GM18511 (cell line): ENCODE results near the gene GALNT2.

Experiments
- ATAC-seq: cut with Tn5 transposase; IDR thresholded peaks from one replicate; pipeline ENCODE4 v1.9.1; 2021; ENCODE audit warnings: mild to moderate bottlenecking, moderate library complexity; ENCODE audit not compliant: unreplicated experiment

GALNT2 gene

GRCh38 chr1:230070321-230071208 is 3.5 kb downstream of the GALNT2 start:
- ATAC-seq: no peak

- no peak for ATAC-seq
Observed at GRCh38 chr1:230071316-230071715, 4.3 kb downstream of the GALNT2 start.

GRCh38 chr1:230072296-230072695 is 5.3 kb downstream of the GALNT2 start:
- no peak for ATAC-seq

GRCh38 chr1:230072866-230073265 is 5.8 kb downstream of the GALNT2 start:
- ATAC-seq: no peak

- no peak for ATAC-seq
Observed at GRCh38 chr1:230073371-230074035, 6.5 kb downstream of the GALNT2 start.

GRCh38 chr1:230074270-230074669 is 7.2 kb downstream of the GALNT2 start:
- no peak for ATAC-seq

GRCh38 chr1:230074762-230075161 is 7.7 kb downstream of the GALNT2 start:
- no peak for ATAC-seq

- ATAC-seq: no peak
Observed at GRCh38 chr1:230076121-230076520, 9.1 kb downstream of the GALNT2 start.

GRCh38 chr1:230077011-230077410 is 10.0 kb downstream of the GALNT2 start:
- no peak for ATAC-seq

- no peak for ATAC-seq
Observed at GRCh38 chr1:230077436-230078213, 10.6 kb downstream of the GALNT2 start.

GRCh38 chr1:230079199-230080024 is 12.4 kb downstream of the GALNT2 start:
- no peak for ATAC-seq

GRCh38 chr1:230080822-230081221 is 13.8 kb downstream of the GALNT2 start:
- ATAC-seq: no peak

- no peak for ATAC-seq
Observed at GRCh38 chr1:230081751-230082150, 14.7 kb downstream of the GALNT2 start.

- no peak for ATAC-seq
Observed at GRCh38 chr1:230082211-230082610, 15.2 kb downstream of the GALNT2 start.

- no peak for ATAC-seq
Observed at GRCh38 chr1:230083053-230083452, 16.0 kb downstream of the GALNT2 start.

GRCh38 chr1:230083746-230084407 is 16.8 kb downstream of the GALNT2 start:
- ATAC-seq: no peak

- ATAC-seq: no peak
Observed at GRCh38 chr1:230084408-230085177, 17.6 kb downstream of the GALNT2 start.

- no peak for ATAC-seq
Observed at GRCh38 chr1:230085178-230085515, 18.1 kb downstream of the GALNT2 start.

GRCh38 chr1:230086151-230086550 is 19.1 kb downstream of the GALNT2 start:
- no peak for ATAC-seq
